ENCODE results near the gene ATP2A2. TPM values are rescaled to one million over a fixed set of nuclear protein-coding genes. Genes with fewer than 3 reads are reported as not detected.
"Not testable (repeated sequence)": the region's sequence is repeated elsewhere in the genome, so short reads cannot be mapped to it uniquely, and the experiment has no call there.

Gene ATP2A2
- total RNA-seq: 135 TPM

DNA sequence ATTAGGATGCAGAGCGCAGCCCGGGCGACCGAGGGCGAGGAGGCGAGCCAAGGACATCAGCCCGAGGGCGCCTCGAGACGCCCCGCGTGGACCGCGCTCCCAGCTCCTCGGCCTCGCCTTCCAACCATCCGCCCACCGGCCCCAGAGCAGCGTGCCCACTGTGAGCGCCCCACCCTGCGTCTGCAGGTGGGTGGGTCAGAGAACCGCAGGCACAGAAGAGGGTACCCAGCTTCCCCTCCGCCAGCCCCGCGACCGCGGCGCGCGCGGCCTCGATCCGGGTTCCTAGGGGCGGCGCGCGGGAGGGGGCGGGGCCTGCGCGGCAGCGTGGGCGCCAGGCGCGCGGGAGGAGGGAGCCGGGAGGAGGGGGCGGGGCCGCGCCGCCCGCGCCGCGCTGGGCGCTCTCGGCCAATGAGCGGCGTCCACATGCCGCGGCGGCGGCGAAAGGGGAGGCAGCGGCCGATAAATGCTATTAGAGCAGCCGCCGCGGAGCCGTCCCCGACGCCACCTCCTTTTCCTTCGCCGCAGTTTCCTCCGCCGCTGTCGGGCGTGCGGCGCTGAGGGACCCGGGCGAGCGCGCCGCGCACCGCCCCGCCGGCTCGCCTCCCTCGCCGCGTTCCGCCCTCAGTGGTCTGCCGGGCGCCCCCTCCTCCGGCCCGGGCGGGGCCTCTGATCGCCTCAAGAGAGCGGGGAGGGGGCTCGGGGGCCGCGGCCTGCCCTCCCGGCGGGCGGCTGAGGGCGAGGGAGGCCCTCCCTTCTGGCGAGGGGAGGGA lies at the start of gene ATP2A2:
Gene ATP2A2, plus strand, starts transcription at position 469 of the 770 bp plus-strand sequence. CDS start 543 bp downstream, outside the sequence.
- peak; percentile 84 for DNase-seq

DNA sequence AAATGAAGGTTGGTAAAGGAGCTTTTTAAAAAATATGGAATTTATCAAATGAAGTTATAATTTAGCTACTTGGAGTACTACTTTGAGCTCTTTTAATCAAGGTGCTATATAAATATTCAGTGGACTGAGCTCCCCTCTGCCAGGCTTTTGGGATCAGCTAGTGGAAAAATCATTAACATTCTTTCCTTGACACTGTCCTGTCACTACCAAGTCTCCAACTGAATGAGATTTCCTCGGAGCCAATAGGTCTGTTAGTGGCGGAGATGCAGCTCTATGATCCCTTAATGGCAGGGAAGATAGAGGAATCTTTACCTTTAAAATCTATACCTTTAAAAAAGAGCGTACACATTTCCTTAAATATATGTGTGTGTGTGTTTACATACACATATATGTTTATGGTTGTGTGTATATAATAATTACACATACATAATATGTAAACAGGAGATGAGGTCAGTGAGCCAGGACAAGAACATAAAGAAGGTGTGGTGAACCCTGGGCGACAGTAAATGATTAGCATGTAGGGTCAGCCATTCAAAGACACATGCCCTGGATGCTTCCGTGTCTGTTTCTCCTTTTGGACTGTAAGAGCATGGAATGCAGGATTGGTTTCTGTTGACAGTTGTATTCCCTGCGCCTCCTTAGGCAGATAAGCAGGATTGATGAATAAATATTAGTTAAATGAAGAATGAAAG lies 47.7 kb upstream of the ATP2A2 start:
- no peak for DNase-seq

DNA sequence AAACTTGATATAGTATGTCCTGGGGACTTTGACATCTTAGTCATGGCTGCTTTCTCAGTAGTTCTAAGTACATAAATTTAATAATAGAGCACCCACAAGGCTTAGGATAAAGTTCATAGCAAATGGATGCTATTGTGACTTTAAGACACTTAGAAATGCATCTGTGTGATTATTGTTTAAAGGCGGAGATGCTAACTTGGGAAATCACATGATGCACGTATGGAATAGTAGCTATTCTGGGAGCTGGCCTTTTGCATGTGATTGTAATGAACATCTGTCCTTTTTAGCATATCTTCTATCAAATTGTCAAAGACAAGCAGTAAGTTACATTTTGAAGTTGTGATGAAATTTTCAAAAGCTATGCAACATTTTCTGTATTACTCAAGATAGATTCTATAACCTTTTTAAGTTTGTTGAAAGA lies 46.7 kb upstream of the ATP2A2 start:
- DNase-seq: no peak

DNA sequence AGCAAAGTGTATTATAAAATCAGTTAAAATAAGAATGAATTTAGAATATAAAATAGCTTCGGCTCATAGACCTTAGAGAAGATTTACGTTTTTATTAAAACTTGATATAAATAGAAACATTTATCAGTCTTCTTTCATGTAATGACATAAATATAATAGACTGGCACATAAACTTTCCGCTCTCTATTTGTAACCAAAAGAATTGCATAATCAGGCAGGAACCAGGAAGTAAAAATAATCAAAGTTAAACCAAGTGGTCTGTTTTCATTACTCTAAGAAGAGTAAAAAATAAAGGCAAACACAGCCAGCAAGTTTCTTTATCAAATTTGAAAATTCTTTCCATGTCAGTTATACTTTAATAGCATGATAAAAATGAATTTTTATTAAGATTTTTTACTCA lies 46.3 kb upstream of the ATP2A2 start:
- DNase-seq: no peak

DNA sequence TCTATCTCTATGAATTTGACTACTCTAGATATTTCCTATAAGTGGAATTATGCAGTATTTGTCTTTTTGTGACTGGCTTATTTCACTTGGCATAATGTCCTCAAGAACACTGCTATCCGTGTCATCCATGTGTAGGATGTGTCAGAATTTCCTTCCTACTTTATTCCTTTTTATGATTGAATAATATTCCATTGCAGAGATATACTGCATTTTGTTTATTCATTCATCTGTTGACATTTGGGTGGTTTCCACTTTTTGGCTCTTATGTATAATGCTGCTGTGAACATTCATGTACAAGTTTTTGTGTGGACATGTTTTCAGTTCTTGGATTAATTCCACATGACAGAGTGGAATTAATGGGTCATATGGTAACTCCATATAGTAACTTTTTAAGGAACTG lies 45.7 kb upstream of the ATP2A2 start:
- DNase-seq: no peak

DNA sequence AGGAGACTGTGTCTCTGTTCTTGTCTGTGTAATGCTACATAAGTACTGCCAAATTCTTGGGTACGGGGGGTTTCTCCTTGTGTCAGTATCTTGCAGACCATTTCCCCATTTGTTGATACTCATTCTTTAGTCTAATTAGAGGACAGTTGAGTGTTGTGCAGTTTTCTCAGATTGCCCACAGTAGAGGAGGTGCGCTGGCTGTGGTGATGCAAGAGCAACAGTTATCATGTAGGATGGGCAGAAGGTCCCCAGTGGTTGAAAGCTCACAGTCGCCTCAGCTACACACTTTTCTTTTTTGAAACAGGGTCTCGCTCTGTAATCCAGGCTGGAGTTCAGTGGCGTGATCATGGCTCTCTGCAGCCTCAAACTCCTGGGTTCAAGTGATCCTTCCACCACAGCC lies 37.8 kb upstream of the ATP2A2 start:
- DNase-seq: no peak

DNA sequence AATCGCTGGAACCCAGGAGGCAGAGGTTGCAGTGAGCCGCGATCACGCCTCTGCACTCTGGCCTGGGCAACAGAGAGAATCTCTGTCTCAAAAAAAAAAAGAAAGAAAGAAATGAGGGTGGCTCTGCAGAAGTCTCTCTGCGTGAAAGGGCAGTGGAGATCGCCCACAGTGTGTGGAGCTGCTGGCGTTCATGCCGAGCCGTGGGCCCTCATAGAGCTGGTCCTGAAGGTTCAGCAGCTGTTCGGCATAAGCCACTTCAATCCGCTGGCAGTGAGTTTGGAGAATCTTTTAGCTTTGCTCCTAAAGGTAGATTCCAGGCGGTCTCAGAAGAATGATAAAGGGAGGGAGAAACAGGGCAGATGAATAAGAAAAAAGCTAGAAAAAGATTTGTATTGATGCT lies 36.7 kb upstream of the ATP2A2 start:
- no peak for DNase-seq

DNA sequence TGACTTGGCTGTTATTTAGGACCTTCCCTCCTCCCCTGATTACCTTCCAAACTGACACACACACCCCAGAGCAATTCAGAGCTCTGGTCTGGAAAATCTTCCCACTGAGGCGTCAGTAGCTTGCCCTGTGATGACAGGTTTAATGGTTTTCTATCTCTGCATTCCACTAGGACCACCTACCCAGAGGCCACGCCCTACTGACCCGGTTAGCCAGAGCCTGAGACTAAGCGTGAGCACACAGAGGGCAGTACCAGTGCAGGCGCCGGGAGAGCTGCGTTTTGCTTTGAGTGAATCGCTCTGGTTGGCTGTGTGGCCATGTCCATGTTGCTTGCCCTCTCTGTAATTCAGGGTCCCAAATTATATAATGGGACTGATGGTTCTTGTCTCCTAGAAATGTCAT lies 36.2 kb upstream of the ATP2A2 start:
- DNase-seq: no peak

DNA sequence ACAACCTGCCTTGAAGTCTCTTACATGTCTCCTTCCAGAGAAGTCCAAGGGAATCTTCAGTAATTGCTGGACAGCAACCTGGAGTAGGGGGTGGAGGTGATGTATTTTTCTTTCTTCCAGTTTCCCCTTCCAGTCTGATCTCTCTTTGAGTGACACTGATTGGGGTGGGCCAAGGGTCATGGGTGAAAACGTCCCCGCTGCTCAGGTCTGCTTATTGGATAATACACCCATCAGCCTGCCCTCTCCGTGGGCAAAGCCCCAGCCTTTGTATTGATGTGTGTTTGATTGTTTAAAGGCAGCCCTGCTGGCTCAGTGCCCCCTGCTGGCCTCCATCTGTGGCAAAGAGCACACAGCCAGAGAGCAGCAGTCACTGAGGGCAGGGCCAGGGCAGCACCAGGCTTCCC lies 35.7 kb upstream of the ATP2A2 start:
- no peak for DNase-seq

DNA sequence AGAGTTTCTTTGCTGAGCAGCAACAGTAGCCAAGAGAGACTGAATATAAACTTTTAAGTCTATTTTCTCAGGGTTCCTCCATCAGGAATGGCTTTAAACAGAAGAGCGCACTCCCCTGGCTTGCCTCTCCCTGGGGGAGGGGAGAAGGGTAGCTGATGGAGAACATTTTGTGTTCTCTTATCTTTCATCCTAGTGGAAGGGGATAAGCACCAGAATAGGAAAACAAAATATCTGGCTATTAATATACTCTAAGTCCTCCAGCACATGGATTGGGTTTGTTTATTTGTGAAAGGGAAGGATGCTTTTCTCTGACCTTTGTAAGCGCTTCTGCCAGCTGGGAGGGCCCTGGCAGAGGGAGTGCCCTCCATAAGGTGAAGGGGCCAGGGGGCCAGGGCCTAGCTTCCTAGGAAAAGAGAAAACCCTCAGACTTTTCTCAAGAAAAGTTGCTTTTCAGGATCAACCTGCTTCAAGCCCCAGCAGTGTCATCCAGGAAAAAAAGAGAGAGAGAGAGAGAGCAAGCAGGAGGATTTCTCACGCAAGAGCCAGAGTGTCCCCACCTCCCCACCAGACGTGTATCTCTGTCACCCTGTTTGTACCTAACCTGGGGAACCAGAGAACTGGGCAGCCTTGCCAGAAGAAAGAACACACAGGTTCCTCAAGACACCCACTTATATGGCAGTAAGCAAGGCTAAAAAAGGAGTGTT lies 34.3 kb upstream of the ATP2A2 start:
- no peak for DNase-seq

DNA sequence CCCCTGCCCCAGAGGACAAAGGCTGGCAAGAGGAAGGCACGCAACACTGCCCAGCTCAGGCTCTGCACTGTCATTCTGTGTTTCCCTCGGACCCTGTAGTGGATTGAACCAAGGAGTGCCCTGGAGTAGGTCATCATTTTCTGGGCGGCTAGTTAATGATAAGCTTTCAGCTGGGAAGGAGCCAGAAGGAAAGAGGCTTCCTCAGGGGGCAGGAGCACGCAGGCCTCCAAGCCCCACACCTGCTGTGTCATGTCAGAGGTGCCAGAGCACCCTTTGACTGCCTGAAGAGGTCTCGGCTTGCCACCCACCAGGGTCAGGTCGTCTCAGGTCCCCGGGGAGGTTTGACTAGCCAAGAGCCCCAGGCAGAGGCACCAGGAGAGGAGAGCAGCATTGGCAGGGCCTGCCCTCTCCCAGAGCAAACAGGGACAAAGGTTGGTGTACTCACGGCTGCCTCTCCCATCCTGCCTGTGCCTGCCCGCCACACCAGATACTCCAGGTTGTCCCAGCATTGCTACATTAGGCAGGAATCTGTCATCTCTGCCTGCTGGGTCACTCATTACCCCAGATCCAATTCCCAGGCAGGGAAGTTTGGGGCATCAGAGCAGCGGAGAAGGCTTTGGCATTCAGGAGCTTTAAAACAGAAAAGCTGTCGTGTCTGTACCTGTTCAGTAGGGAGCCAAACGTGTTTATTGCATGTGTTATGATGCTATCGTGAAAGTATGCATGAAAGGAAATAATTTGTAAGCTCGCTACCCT lies 33.5 kb upstream of the ATP2A2 start:
- peak; percentile 32 for DNase-seq

DNA sequence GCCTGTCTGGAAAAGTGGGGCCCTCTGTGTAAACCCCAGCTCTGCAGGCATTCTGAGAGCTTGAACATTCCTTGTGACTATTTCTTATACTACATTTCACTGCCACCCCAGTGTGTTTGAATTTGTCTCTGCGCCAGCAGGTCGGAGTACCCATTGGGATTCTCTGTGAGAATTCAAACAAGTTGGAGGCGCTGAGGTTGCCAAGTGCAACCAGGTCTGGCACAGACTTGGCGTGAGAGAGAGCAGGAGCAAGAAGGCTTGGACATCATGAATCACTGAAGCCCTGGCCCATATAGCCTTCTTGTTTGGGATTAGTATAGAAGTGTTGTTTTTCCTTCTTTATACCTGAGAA lies 33.0 kb upstream of the ATP2A2 start:
- DNase-seq: no peak

DNA sequence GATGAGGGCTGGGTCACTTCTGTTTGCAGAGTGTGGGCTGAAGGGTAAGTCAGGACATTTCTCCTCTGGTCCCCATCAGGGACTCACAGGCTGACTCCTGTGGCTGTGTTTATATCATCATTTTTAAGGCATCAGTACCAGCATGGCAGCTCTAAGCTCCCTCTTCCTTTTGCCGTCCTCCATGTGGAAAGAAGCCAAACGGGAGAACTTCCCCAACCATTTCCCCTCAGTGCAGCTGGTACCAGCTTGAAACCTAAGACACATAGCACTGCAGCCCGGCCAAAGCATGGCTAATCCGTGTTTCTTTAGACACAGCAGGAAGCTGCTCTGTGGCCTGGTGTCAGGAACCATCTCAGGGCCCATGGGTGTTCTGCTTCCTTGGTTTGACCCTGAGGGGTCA lies 31.9 kb upstream of the ATP2A2 start:
- no peak for DNase-seq

DNA sequence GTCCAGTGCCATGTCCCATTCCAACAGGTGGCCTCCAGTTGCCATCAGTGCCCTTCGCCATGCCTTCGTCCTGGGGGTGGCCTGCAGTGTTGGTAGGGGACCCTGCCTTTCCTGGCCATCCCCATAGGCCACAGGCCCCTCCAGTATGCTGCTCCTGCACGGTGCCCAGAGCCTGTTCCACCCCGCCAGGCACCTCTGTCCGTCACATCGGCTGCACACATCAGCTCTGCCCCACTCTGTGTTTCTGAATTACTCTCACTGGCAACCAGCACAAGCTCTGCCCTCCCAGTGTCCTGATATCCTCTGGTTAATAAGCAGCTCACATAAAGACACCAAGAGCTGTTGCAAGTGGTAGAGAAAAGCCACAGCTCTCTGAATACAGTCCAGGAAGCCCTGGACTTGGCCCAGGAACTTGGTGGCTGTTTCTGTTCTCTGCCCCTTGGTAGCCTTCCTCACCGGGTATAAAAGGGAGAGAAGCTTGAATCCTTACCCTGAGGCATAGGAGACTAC lies 31.3 kb upstream of the ATP2A2 start:
- DNase-seq: no peak

DNA sequence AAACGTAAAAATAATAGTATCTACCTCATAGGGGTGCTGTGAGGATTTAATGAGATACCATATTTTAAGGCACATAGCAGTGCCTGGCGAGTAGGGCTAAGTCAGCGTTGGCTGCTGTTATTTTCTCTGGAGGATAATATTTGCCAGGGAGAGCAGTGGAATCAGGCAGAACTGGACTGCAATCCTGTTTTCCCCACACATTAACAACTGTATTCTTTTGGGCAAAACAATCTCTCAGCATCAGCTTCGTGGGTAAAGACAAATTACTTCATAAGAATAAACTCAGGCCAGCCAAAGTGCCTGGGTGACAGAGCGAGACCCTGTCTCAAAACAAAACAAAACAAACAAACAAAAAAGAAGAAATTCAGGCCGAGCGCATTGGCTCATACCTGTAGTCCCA lies 29.7 kb upstream of the ATP2A2 start:
- no peak for DNase-seq

DNA sequence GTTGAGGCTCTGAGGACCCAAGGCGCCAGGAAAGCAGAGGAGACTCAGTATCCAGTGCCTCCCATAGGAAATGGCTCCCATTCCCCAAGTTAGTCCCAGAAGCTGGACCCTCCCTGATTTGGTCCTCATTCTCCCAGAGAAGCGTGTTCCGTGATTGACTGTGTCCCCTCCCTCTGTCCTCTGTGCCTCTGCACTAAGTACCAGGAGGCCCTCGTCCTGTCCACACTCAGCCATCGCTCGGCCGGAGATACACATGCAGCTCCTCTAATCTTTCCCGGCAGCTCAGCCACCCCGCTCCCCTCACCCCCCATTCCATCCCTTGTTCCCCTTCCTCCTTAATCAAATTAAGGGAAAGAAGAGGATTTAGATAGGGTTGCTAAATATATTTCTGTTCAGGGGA lies 28.3 kb upstream of the ATP2A2 start:
- DNase-seq: no peak

DNA sequence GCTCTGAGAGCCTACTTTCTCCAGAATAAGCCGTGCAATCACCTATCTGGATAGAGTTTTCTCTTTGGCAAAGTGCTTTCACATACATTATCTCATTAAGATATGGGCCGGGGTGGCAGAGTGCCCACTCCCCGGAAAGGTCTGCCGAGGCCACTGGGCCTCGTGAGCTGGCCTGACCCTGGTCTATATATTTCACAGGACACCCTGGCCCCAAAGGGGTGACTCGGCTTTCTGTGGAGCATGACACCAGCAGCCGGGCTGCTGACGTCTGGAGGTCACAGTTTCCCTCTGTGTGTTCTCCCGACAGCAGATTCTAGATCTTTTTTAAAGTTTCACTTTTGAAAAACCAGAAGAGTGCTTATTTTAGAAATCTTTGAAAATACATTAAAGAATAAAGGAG lies 27.9 kb upstream of the ATP2A2 start:
- DNase-seq: no peak

DNA sequence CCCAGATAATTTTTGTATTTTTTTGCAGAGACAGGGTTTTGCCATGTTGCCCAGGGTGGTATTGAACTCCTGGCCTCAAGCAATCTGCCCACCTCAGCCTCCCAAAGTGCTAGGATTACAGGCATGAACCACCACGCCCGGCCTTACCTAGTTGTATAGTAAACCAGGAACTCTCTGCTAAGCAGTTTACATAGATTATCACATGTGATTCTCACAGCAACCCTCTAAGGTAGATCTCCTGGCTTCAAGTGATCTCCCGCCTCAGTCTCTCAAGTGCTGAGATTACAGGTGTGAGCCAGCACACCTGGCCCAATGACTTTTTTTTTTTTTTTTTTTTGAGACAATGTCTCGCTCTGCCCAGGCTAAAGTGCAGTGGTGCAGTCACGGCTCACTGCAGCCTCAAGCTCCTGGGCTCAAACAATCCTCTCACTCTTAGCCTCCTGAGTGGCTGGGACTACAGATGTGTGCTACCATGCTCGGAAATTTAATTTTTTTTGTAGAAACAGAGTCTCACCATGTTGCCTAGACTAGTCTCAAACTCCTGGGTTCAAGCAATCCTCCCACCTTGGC lies 26.0 kb upstream of the ATP2A2 start:
- no peak for DNase-seq

DNA sequence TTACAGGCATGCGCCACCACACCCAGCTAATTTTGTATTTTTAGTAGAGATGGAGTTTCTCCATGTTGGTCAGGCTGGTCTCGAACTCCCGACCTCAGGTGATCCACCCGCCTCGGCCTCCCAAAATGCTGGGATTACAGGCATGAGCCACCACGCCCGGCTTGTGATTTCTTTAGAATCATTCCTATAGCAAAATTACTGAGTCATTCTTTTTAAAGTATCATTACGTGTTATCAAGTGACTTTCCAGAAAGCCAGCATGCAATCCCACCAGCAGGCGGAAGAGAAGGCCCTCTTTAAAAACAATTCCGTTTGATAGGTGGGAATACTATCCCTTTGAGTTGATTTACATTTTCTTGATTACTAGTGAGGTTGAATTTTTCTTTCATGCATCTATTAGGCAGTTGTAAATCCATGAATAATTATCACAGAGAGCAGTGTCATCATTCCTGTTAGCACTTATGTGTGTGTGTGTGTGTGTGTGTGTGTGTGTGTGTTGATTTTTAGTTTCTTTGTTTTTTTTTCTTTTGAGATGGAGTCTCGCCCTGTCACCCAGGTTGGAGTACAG lies 25.1 kb upstream of the ATP2A2 start:
- DNase-seq: not testable (repeated sequence)

DNA sequence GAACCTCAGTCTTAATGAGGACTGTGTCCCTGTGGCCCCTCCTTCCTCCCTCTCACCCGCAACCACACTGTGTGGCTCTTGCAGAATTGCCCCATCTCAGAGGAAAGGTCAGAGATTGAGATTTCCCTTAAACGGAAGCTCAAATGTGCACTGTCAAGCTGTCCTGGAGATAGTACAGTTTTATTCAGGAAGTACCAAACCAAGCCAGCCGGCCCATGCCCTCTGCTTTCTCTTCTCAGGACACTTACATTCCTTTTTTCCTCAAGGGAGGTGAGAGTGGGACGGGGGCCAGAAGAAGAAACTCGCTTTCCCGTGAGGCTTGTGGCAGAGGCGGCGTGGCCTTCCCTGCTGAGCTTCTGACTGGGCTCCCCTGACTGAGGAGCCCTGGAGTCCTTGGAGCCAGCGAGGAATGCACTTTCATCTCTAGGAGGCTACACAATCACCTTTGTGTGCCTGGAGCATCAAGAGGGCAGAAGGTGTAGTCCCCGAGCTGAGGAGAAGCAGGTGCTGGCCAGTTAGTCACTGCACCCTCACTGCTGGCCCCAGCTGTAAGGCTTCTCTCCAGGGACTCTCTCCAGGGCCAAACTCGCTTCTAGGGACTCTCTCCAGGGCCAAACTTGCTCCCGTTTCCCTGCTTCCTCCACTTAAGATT lies 24.1 kb upstream of the ATP2A2 start:
- no peak for DNase-seq

DNA sequence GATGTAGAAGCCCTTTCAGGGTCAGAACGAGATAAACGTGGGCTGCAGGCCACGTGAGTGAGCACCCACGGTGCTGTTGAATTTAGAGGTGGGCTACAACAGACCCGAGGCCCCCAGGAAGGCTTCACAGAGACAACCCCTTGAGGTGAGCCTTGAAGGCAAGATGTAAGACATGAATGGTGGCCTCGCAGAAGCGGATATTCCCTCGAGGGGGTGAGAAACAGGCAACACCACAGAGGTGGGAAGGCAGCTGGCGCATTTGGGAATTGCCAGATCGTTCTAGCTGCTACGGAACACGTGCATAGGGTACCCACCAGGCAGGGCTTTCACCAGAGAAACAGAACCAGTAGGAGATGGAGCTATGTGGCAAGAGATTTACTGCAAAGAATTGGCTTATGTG lies 22.6 kb upstream of the ATP2A2 start:
- no peak for DNase-seq

All from skin of body (tissue), 2 donors.